Neutrophil (primary cell): ENCODE results near the gene SEL1L.

Source experiments
- H3K27ac ChIP-seq: fragments of 200-600 bp; sonication (generic); 2 replicates; pipeline ENCODE4 v1.5.1; 2016; ENCODE audit warnings: mild to moderate bottlenecking, moderate library complexity
- H3K27me3 ChIP-seq: fragments of 200-600 bp; sonication (generic); 2 replicates; pipeline ENCODE4 v1.6.0; 2016; ENCODE audit warnings: mild to moderate bottlenecking
- H3K36me3 ChIP-seq: fragments of 200-600 bp; sonication (generic); 2 replicates; pipeline ENCODE4 v1.5.1; 2017
- H3K4me1 ChIP-seq, 2 experiments: fragments of 200-600 bp in 1 of 2; sonication (generic) in 1 of 2; 1 replicate in 1 of 2; 2 replicates in 1 of 2; pipeline versions ENCODE4 v1.5.1 to v1.6.1; 2013 to 2016; ENCODE audit warnings: low read depth in 1 of 2, low read length in 1 of 2, mild to moderate bottlenecking in 1 of 2, moderate library complexity in 1 of 2; ENCODE audit not compliant: control insufficient read depth in 1 of 2, insufficient read depth in 1 of 2
- H3K4me3 ChIP-seq, 2 experiments: fragments of 200-600 bp in 1 of 2; sonication (generic) in 1 of 2; 1 replicate in 1 of 2; 2 replicates in 1 of 2; pipeline ENCODE4 v1.5.1; 2013 to 2016; ENCODE audit warnings: low read depth in 1 of 2, low read length in 1 of 2, mild to moderate bottlenecking in 1 of 2, moderate library complexity in 1 of 2
- H3K9me3 ChIP-seq: fragments of 200-600 bp; sonication (generic); 2 replicates; pipeline ENCODE4 v1.5.1; 2016
- TF ChIP-seq, protein P1 (sequence below): fragments of 200-600 bp; sonication (generic); IDR thresholded peaks from 2 replicates; pipeline ENCODE4 v1.5.1; 2016; ENCODE audit warnings: antibody characterized with exemption

SEL1L gene

DNA sequence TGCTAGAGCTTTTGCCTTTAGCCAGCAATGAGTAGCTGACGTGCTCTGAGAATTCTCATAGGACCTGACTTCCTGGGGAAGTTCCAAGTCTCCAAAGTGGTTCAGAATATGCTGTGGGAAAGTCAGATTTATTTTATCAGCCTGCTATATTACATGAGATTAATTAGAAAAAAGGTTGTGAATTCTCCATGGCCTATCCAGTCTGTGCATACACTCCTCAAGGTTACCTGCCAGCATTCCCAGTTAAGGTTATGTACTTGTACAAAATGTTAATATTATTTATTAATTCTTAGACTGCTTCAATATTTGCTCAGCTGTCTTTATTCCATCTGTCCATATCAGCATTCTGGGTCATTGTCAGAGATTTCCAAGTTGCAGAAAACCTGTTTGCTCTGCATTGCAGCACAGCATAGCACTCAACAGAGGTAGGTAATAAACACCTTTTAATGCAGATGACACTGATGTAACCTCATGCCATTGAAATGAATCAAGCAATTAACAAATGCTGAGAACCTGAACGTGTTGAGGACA lies 2.7 kb upstream of the SEL1L start:
- no peaks in the 10 kb centered on the region for H3K9me3 ChIP-seq
- peaks cover 27 to 34% of the 10 kb centered on the region in 2 experiments for H3K4me1 ChIP-seq
- H3K4me3 ChIP-seq: no peak overlapping the region
- no peaks in the 10 kb centered on the region for H3K27me3 ChIP-seq
- TF ChIP-seq, protein P1, sequence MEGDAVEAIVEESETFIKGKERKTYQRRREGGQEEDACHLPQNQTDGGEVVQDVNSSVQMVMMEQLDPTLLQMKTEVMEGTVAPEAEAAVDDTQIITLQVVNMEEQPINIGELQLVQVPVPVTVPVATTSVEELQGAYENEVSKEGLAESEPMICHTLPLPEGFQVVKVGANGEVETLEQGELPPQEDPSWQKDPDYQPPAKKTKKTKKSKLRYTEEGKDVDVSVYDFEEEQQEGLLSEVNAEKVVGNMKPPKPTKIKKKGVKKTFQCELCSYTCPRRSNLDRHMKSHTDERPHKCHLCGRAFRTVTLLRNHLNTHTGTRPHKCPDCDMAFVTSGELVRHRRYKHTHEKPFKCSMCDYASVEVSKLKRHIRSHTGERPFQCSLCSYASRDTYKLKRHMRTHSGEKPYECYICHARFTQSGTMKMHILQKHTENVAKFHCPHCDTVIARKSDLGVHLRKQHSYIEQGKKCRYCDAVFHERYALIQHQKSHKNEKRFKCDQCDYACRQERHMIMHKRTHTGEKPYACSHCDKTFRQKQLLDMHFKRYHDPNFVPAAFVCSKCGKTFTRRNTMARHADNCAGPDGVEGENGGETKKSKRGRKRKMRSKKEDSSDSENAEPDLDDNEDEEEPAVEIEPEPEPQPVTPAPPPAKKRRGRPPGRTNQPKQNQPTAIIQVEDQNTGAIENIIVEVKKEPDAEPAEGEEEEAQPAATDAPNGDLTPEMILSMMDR: no peak
- H3K27ac ChIP-seq: no peak overlapping the region
- no peaks in the 10 kb centered on the region for H3K36me3 ChIP-seq

DNA sequence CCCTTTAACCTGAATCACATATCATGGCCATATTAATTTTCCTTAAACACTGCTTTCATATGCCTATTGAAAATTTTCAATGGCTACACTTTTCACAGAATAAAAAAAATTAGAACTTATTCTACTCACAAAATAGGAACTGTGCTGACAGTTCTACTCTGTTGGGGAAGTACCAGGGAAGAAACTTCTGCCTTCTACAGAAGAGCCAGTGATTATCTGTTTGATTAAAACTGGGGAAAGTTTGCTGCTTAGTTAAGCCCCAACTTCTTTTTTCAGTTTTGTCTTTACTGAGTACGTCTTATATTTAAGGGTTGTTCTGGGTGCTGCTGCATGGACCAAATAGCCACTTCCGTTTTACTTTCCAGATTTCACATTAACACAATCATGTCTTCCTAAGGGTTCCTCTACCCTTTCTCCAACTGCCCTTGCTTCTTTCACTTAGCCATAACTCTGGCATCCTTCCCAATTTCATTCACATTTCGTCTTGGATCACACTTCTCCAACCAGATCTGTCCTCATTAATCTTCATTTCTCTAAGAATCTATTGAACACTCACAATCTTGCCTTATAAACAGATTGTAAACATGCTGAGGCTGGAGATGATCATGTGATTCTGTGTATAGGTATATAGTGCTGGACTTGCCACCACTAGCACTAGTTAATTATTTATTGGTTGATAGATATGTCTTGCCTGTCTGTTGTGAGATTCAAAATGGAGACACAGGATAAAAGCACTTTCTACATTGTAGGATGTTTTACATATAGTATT lies 1.9 kb upstream of the SEL1L start:
- no peaks in the 10 kb centered on the region for H3K36me3 ChIP-seq
- peaks cover 34 to 41% of the 10 kb centered on the region in 2 experiments for H3K4me1 ChIP-seq
- no peak overlapping the region for H3K4me3 ChIP-seq
- no peaks in the 10 kb centered on the region for H3K27me3 ChIP-seq
- peak overlapping the region; percentile 87 for H3K27ac ChIP-seq
- TF ChIP-seq, protein P1: no peak
- no peaks in the 10 kb centered on the region for H3K9me3 ChIP-seq

DNA sequence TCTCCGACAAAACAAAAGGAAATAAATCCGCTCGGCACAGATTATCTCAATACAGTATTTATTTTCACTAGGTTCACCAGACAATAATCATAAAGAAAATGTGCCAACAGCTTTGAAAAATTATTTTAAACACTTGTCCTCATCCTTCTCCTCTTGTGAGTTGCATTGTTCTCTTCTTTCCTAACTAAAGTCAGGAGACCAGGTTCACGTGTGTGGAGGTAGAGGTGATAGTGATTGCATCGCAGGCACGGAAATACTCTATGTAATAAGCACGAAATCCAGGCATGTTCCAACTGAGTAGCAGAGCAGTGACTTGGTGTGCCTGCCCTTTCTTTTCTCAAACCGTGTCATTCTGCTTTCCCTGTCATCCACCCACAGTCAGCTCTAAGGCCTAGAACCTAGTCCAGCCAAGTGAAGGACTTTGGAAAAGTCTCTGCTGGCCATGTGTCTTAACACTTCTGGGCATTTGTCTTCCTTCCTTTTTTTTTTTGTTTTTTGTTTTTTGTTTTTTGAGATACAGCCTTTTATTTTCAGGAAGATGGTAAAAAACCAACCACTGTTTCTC lies 939 bp upstream of the SEL1L start:
- Histone ChIP-seq H3K27ac (peak overlapping the region; percentile 87), H3K36me3 (no peaks in the 10 kb centered on the region), H3K27me3 (no peaks in the 10 kb centered on the region), H3K9me3 (no peaks in the 10 kb centered on the region), H3K4me1 (peaks cover 44 to 50% of the 10 kb centered on the region in 2 experiments), H3K4me3 (peak overlapping the region; percentile 91 to 92)
- TF ChIP-seq, protein P1: no peak

DNA sequence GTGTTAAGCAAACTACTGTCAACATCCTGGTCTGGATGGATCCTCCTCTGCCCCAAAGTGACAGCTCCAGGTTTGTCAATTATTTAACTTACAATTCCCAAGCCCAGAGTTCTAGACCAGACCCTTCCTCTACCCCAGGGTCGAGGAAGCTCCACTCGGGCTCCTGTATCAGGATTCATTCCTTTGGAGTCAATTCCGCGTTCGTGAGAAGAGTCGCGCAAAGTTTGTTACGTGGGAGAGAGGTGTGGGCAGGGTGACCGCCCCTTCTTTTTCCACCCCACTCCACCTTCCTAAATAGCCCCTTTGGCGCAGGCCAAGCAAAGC lies 479 bp downstream of the SEL1L start:
- no peaks in the 10 kb centered on the region for H3K36me3 ChIP-seq
- peak overlapping the region; percentile 87 for H3K27ac ChIP-seq
- peak overlapping the region; percentile 91 to 92 for H3K4me3 ChIP-seq
- H3K27me3 ChIP-seq: no peaks in the 10 kb centered on the region
- H3K9me3 ChIP-seq: no peaks in the 10 kb centered on the region
- TF ChIP-seq, protein P1: no peak
- peaks cover 58 to 64% of the 10 kb centered on the region in 2 experiments for H3K4me1 ChIP-seq

DNA sequence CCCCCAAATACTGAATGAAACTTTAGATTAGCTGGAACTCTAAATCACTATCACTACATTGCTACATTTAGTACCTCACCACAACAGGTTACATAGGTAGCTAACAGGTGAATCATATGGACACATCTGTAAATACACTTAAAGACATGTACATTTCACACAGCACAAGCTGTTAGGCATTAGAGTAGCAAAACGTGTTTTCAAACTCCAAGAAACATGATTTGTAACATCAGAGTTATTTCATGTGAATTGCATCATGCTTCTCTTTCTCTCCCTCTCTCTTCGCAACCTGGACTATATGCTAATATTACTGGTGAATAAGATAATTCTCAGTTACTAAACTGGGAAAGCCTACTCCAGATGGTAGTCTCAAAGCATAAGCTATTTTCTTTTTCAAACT lies 4.3 kb downstream of the SEL1L start:
- peaks cover 11% of the 10 kb centered on the region for H3K36me3 ChIP-seq
- H3K27me3 ChIP-seq: no peaks in the 10 kb centered on the region
- H3K9me3 ChIP-seq: no peaks in the 10 kb centered on the region
- no peak overlapping the region for H3K4me3 ChIP-seq
- peaks cover 55 to 56% of the 10 kb centered on the region in 2 experiments for H3K4me1 ChIP-seq
- peak overlapping the region; percentile 51 for H3K27ac ChIP-seq
- TF ChIP-seq, protein P1: no peak
